Mesenchymal stem cell (in vitro differentiated cells and primary cell): ENCODE results near the gene OGFOD3. TPM values are rescaled to one million over a fixed set of nuclear protein-coding genes. Genes with fewer than 3 reads are reported as not detected.

Experiments
- DNase-seq: peaks from one replicate; pipeline ENCODE4 v3.0.0-alpha.2; 2013
- H2AFZ ChIP-seq: one replicate; pipeline ENCODE4 v1.6.1; 2013; ENCODE audit warnings: low read depth, mild to moderate bottlenecking, control low read depth, inconsistent platforms, low read length, moderate library complexity
- H2AK5ac ChIP-seq: 2 replicates; pipeline ENCODE4 v1.6.1; 2013; ENCODE audit warnings: low read length, moderate library complexity, mild to moderate bottlenecking, inconsistent platforms; ENCODE audit not compliant: severe bottlenecking
- H2BK120ac ChIP-seq: one replicate; pipeline ENCODE4 v1.6.1; 2013; ENCODE audit warnings: low read depth, mild to moderate bottlenecking, inconsistent platforms, low read length, moderate library complexity
- H2BK12ac ChIP-seq, 2 experiments: one replicate each; pipeline ENCODE4 v1.6.1; 2013; ENCODE audit warnings: inconsistent platforms in 2 of 2, low read length in 2 of 2, mild to moderate bottlenecking in 2 of 2, moderate library complexity in 2 of 2, control low read depth in 1 of 2
- H2BK15ac ChIP-seq: one replicate; pipeline ENCODE4 v1.6.1; 2013; ENCODE audit warnings: mild to moderate bottlenecking, low read depth, inconsistent platforms; ENCODE audit not compliant: poor library complexity, severe bottlenecking
- H2BK5ac ChIP-seq: 2 replicates; pipeline ENCODE4 v1.6.1; 2013; ENCODE audit warnings: low read depth, mild to moderate bottlenecking, low read length, control low read depth, inconsistent platforms; ENCODE audit not compliant: poor library complexity, severe bottlenecking
- H3K14ac ChIP-seq, 2 experiments: one replicate each; pipeline ENCODE4 v1.6.1; 2013; ENCODE audit warnings: inconsistent platforms in 2 of 2, low read length in 2 of 2, control low read depth in 1 of 2, mild to moderate bottlenecking in 1 of 2, moderate library complexity in 1 of 2
- H3K18ac ChIP-seq, 2 experiments: one replicate each; pipeline ENCODE4 v1.6.1; 2013; ENCODE audit warnings: inconsistent platforms in 2 of 2, low read length in 2 of 2, control low read depth in 1 of 2, low read depth in 1 of 2, mild to moderate bottlenecking in 1 of 2
- H3K23ac ChIP-seq, 2 experiments: one replicate each; pipeline ENCODE4 v1.6.1; 2013; ENCODE audit warnings: inconsistent platforms in 2 of 2, low read length in 2 of 2, mild to moderate bottlenecking in 2 of 2, moderate library complexity in 2 of 2, control low read depth in 1 of 2
- H3K27ac ChIP-seq: 2 replicates; pipeline ENCODE4 v1.5.1; 2013; ENCODE audit warnings: mild to moderate bottlenecking, moderate library complexity, low read length, control low read depth, inconsistent platforms; ENCODE audit not compliant: poor library complexity, severe bottlenecking
- H3K27me3 ChIP-seq, 2 experiments: 2 replicates each; pipeline versions ENCODE4 v1.6.1 to v1.7.0; 2013; ENCODE audit warnings: low read length in 2 of 2, mild to moderate bottlenecking in 2 of 2, moderate library complexity in 2 of 2, control low read depth in 1 of 2, inconsistent platforms in 1 of 2; ENCODE audit not compliant: control insufficient read depth in 1 of 2, insufficient read depth in 1 of 2
- H3K36me3 ChIP-seq, 2 experiments: 2 replicates each; pipeline versions ENCODE4 v1.6.1 to v1.7.0; 2013; ENCODE audit warnings: low read length in 2 of 2, control low read depth in 1 of 2, inconsistent platforms in 1 of 2, low read depth in 1 of 2, mild to moderate bottlenecking in 1 of 2; ENCODE audit not compliant: insufficient read depth in 2 of 2, control insufficient read depth in 1 of 2
- H3K4ac ChIP-seq, 2 experiments: one replicate each; pipeline ENCODE4 v1.6.1; 2013; ENCODE audit warnings: inconsistent platforms in 2 of 2, low read length in 2 of 2, mild to moderate bottlenecking in 2 of 2, moderate library complexity in 2 of 2, control low read depth in 1 of 2, low read depth in 1 of 2
- H3K4me1 ChIP-seq: 2 replicates; pipeline ENCODE4 v1.6.1; 2013; ENCODE audit warnings: low read depth, low read length, control low read depth; ENCODE audit not compliant: control insufficient read depth, insufficient read depth
- H3K4me2 ChIP-seq: 2 replicates; pipeline ENCODE4 v1.6.1; 2013; ENCODE audit warnings: low read length, mild to moderate bottlenecking, inconsistent platforms; ENCODE audit not compliant: poor library complexity, severe bottlenecking
- H3K4me3 ChIP-seq, 2 experiments: 2 replicates each; pipeline versions ENCODE4 v1.5.1 to v1.7.0; 2013; ENCODE audit warnings: low read length in 2 of 2, mild to moderate bottlenecking in 2 of 2, control low read depth in 1 of 2, low read depth in 1 of 2; ENCODE audit not compliant: insufficient read depth in 1 of 2
- H3K79me1 ChIP-seq: replicated peaks from 2 replicates; pipeline ENCODE4 v1.6.1; 2013; ENCODE audit warnings: mild to moderate bottlenecking, control low read depth, low read length, inconsistent platforms; ENCODE audit not compliant: poor library complexity, severe bottlenecking
- H3K9ac ChIP-seq: 2 replicates; pipeline ENCODE4 v1.7.0; 2013; ENCODE audit warnings: mild to moderate bottlenecking, low read length, moderate library complexity
- H3K9me3 ChIP-seq: 2 replicates; pipeline ENCODE4 v1.7.0; 2013; ENCODE audit warnings: mild to moderate bottlenecking, low read length; ENCODE audit not compliant: control insufficient read depth
- H4K8ac ChIP-seq: one replicate; pipeline ENCODE4 v1.6.1; 2013; ENCODE audit warnings: inconsistent platforms, mild to moderate bottlenecking, low read length, moderate library complexity
- H4K91ac ChIP-seq: one replicate; pipeline ENCODE4 v1.6.1; 2013; ENCODE audit warnings: mild to moderate bottlenecking, low read length, inconsistent platforms
- WGBS: methylation state at CpG from one replicate; pipeline ENCODE4 v1.1.7; 2013; ENCODE audit warnings: mixed read lengths; 5-methylcytosine and 5-hydroxymethylcytosine counted together
- polyA plus RNA-seq, 2 experiments: library from polyadenylated mRNA; stranded (reverse); fragments of 200-250 nt; gene quantifications; one replicate each; pipeline ENCODE4 v1.2.3, GENCODE V29; 2013

The OGFOD3 gene
- polyA plus RNA-seq (2013, experiment 1 of 2): 15.4 TPM
- polyA plus RNA-seq (2013, experiment 2 of 2): 16.0 TPM

- Histone ChIP-seq H3K27me3 (no peaks in the 10 kb centered on the region), H2BK120ac (peak within 1 kb of the TSS; percentile 54), H2BK5ac (peak within 1 kb of the TSS; percentile 87), H3K4me2 (peak within 1 kb of the TSS; percentile 88), H4K91ac (peak within 1 kb of the TSS; percentile 92), H3K14ac (peak within 1 kb of the TSS in 1 of 2 experiments; percentile 87), H3K36me3 (peaks cover 17 to 20% of the 10 kb centered on the region in 2 experiments), H3K27ac (peak within 1 kb of the TSS; percentile 41), H3K4ac (peak within 1 kb of the TSS in 1 of 2 experiments; percentile 92), H3K4me3 (peak within 1 kb of the TSS; percentile 92 to 97), H3K79me1 (peaks cover 20% of the 10 kb centered on the region), H3K23ac (peak within 1 kb of the TSS in 1 of 2 experiments; percentile 29), H2BK15ac (peak within 1 kb of the TSS; percentile 95), H2BK12ac (peak within 1 kb of the TSS in 1 of 2 experiments; percentile 80), H3K9ac (peak within 1 kb of the TSS; percentile 83), H3K18ac (peak within 1 kb of the TSS; percentile 87 to 100), H3K4me1 (peaks cover 10% of the 10 kb centered on the region), H2AK5ac (no peak within 1 kb of the TSS), H2AFZ (peak within 1 kb of the TSS; percentile 97), H4K8ac (peak within 1 kb of the TSS; percentile 90), H3K9me3 (peaks cover 4% of the 10 kb centered on the region)
- peak; percentile 81 for DNase-seq
- WGBS: 4% methylated on average over 76 of the region's 108 CpGs
Observed at GRCh38 chr17:82418001-82418986, at the start of gene OGFOD3, which contains the start of gene HEXD. Gene OGFOD3, minus strand, starts transcription at chr17:82418586. Its CDS starts 101 bp downstream, at chr17:82418485. Gene HEXD, plus strand, starts transcription at chr17:82418347. Its CDS starts 1,453 bp downstream, at chr17:82419800.

GRCh38 chr17:82465023-82465603 is 46.7 kb upstream of the OGFOD3 start:
- Histone ChIP-seq H3K9ac (no peak overlapping the region), H3K36me3 (peaks cover 63 to 84% of the 10 kb centered on the region in 2 experiments)

GRCh38 chr17:82464567-82464929 is 46.2 kb upstream of the OGFOD3 start:
- no peaks in the 10 kb centered on the region for H3K27me3 ChIP-seq

More at GRCh38 chr17:82465023-82465603, 46.7 kb upstream of the OGFOD3 start:
- 97% methylated on average over 5 of the region's 7 CpGs for whole genome bisulfite sequencing
- Histone ChIP-seq H3K4ac (no peak overlapping the region), H2BK120ac (no peak overlapping the region), H3K4me3 (no peak overlapping the region), H3K4me1 (peaks cover 2% of the 10 kb centered on the region), H2AK5ac (no peak overlapping the region), H4K91ac (no peak overlapping the region), H3K23ac (no peak overlapping the region), H4K8ac (no peak overlapping the region), H2BK15ac (no peak overlapping the region), H2BK5ac (no peak overlapping the region), H3K18ac (no peak overlapping the region), H3K27ac (no peak overlapping the region), H3K27me3 (no peaks in the 10 kb centered on the region), H3K4me2 (no peak overlapping the region), H3K9me3 (no peaks in the 10 kb centered on the region), H2BK12ac (no peak overlapping the region), H2AFZ (no peak overlapping the region), H3K79me1 (peaks cover 10% of the 10 kb centered on the region), H3K14ac (no peak overlapping the region)
- no peak for DNase-seq

More at GRCh38 chr17:82464567-82464929, 46.2 kb upstream of the OGFOD3 start:
- no peak overlapping the region for H3K4me2 ChIP-seq
- H3K4me1 ChIP-seq: peaks cover 3% of the 10 kb centered on the region
- H4K8ac ChIP-seq: no peak overlapping the region
- H3K79me1 ChIP-seq: peaks cover 10% of the 10 kb centered on the region
- H3K4me3 ChIP-seq: no peak overlapping the region
- no peak overlapping the region for H2BK12ac ChIP-seq
- H3K36me3 ChIP-seq: peaks cover 61 to 80% of the 10 kb centered on the region in 2 experiments
- no peaks in the 10 kb centered on the region for H3K9me3 ChIP-seq
- no peak for DNase-seq
- 95% methylated on average over 11 of the region's 11 CpGs for WGBS
- no peak overlapping the region for H3K9ac ChIP-seq
- H2BK15ac ChIP-seq: no peak overlapping the region
- H2AFZ ChIP-seq: no peak overlapping the region
- no peak overlapping the region for H2AK5ac ChIP-seq
- no peak overlapping the region for H3K4ac ChIP-seq
- no peak overlapping the region for H2BK120ac ChIP-seq
- no peak overlapping the region for H4K91ac ChIP-seq
- H3K27ac ChIP-seq: no peak overlapping the region
- no peak overlapping the region for H3K14ac ChIP-seq
- H3K23ac ChIP-seq: no peak overlapping the region
- no peak overlapping the region for H3K18ac ChIP-seq
- H2BK5ac ChIP-seq: no peak overlapping the region
